HepG2 (cell line): ENCODE measurements around the gene FNDC3A. TPM values are rescaled to one million over a fixed set of nuclear protein-coding genes. Genes with fewer than 3 reads are reported as not detected.

Experiments used
- ASH2L ChIP-seq: fragments of 300-600, 200-600 bp; sonication (generic); IDR thresholded peaks from 2 replicates; pipeline ENCODE4 v1.7.0; 2017; ENCODE audit warnings: low read depth, mild to moderate bottlenecking, moderate library complexity, mixed read lengths, low read length; ENCODE audit not compliant: insufficient read length
- CSRNP2 ChIP-seq: sonication (generic); formaldehyde crosslinking; conservative IDR thresholded peaks from 2 replicates; pipeline ENCODE4 v1.8.0; 2022; ENCODE audit warnings: low read depth, missing genetic modification reagents
- ERF ChIP-seq: IDR thresholded peaks from 2 replicates; pipeline ENCODE4 v1.6.1; 2018; ENCODE audit warnings: missing biosample characterization, missing genetic modification reagents
- ETS1 ChIP-seq: sonication (generic); formaldehyde crosslinking; IDR thresholded peaks from 2 replicates; pipeline ENCODE4 v1.4.0; 2020; ENCODE audit warnings: missing genetic modification reagents
- GPN1 ChIP-seq: sonication (generic); formaldehyde crosslinking; IDR thresholded peaks from 2 replicates; pipeline ENCODE4 v1.5.1; 2020; ENCODE audit warnings: missing genetic modification reagents, borderline replicate concordance
- HNF1B ChIP-seq: sonication (generic); formaldehyde crosslinking; IDR thresholded peaks from 2 replicates; pipeline ENCODE4 v1.5.1; 2020; ENCODE audit warnings: mild to moderate bottlenecking, moderate library complexity, missing genetic modification reagents
- JUN ChIP-seq: sonication (generic); formaldehyde crosslinking; IDR thresholded peaks from 2 replicates; pipeline ENCODE4 v1.4.0; 2020; ENCODE audit warnings: mild to moderate bottlenecking, missing genetic modification reagents
- LRRFIP1 ChIP-seq: sonication (generic); formaldehyde crosslinking; conservative IDR thresholded peaks from 2 replicates; pipeline ENCODE4 v1.4.0; 2020; ENCODE audit warnings: missing genetic modification reagents
- MAZ ChIP-seq, 2 experiments: sonication (generic) in 1 of 2; formaldehyde crosslinking in 1 of 2; IDR thresholded peaks; 2 replicates each; pipeline versions ENCODE4 v1.5.0 to v1.6.1; 2012 to 2020; ENCODE audit warnings: low read depth in 2 of 2, mild to moderate bottlenecking in 2 of 2, borderline replicate concordance in 1 of 2, improper control_type of control experiment in 1 of 2, low read length in 1 of 2, missing genetic modification reagents in 1 of 2, moderate library complexity in 1 of 2
- NFIC ChIP-seq: IDR thresholded peaks from 2 replicates; pipeline ENCODE4 v1.6.1; 2012; ENCODE audit warnings: mild to moderate bottlenecking, low read length, inconsistent platforms
- SIN3A ChIP-seq: IDR thresholded peaks from 2 replicates; pipeline ENCODE4 v1.6.1; 2011; ENCODE audit warnings: low read depth, mild to moderate bottlenecking, control low read depth, low read length, borderline replicate concordance
- SMAD3 ChIP-seq: sonication (generic); formaldehyde crosslinking; IDR thresholded peaks from 2 replicates; pipeline ENCODE4 v1.4.0; 2020; ENCODE audit warnings: missing genetic modification reagents
- SNAPC2 ChIP-seq: sonication (generic); formaldehyde crosslinking; IDR thresholded peaks from 2 replicates; pipeline ENCODE4 v1.8.1; 2022; ENCODE audit warnings: mild to moderate bottlenecking, missing genetic modification reagents
- TAF15 ChIP-seq: fragments of 200-400 bp; formaldehyde crosslinking; IDR thresholded peaks from one replicate; pipeline ENCODE4 v1.6.1; 2018; ENCODE audit warnings: mild to moderate bottlenecking, low read depth, low read length; ENCODE audit not compliant: poor library complexity, severe bottlenecking
- TFE3 ChIP-seq: IDR thresholded peaks from 2 replicates; pipeline ENCODE4 v1.6.1; 2016
- ZBTB7B ChIP-seq: sonication (generic); formaldehyde crosslinking; IDR thresholded peaks from 2 replicates; pipeline ENCODE4 v1.4.0; 2020; ENCODE audit warnings: missing genetic modification reagents
- ZBTB8A ChIP-seq: sonication (generic); formaldehyde crosslinking; IDR thresholded peaks from 2 replicates; pipeline ENCODE4 v1.4.0; 2020; ENCODE audit warnings: mild to moderate bottlenecking, low read depth, missing genetic modification reagents, borderline replicate concordance
- ZC3H4 ChIP-seq: sonication (generic); formaldehyde crosslinking; IDR thresholded peaks from 2 replicates; pipeline ENCODE4 v1.4.0; 2020; ENCODE audit warnings: missing genetic modification reagents, borderline replicate concordance
- ZSCAN21 ChIP-seq: sonication (generic); formaldehyde crosslinking; IDR thresholded peaks from 2 replicates; pipeline ENCODE4 v1.8.0; 2022; ENCODE audit warnings: mild to moderate bottlenecking, missing genetic modification reagents, moderate library complexity, borderline replicate concordance
- polyA plus RNA-seq, 8 experiments: library from polyadenylated mRNA; depleted of rRNA in 3 of 8; stranded (reverse) in 7 of 8; unstranded in 1 of 8; fragments of >200 nt; fragmentation: Illumina TruSeq in 4 of 8; extraction: Trizol in 4 of 8; gene quantifications; 2 replicates each; pipeline versions ENCODE4 v1.2.1 to v1.2.3, GENCODE V29; 2011 to 2016; ENCODE audit warnings: low read depth in 4 of 8, missing spikeins in 1 of 8, mixed read lengths in 1 of 8; ENCODE audit not compliant: insufficient read depth in 1 of 8
- total RNA-seq, 5 experiments: library from RNA; depleted of rRNA; stranded (reverse); fragments of >200 nt; fragmentation: Illumina TruSeq; extraction: Trizol; gene quantifications; 2 replicates each; pipeline ENCODE4 v1.2.3, GENCODE V29; 2016; ENCODE audit warnings: low read depth in 1 of 5

FNDC3A gene
- total and polyA plus RNA-seq, 2 of the 13 experiments (the other 11 are each of a cell fraction or from before 2014, with no cell fraction given), result 36.7 to 39.3 TPM

GRCh38 chr13:48976576-48977285, 1.0 kb downstream of the FNDC3A start (continued):
- TF ChIP-seq ERF (CRISPR knock-in tag) (no peak), SMAD3 (CRISPR knock-in tag) (no peak), SIN3A (0 out of 2 replicates have a peak, but pooled peaks have one; percentile 53), ASH2L (peak; percentile 60), ZBTB8A (no peak), ZBTB7B (peak; percentile 5; the same call in 1 of the 2 replicates), HNF1B (CRISPR knock-in tag) (0 out of 2 replicates have a peak, but pooled peaks have one; percentile 3), MAZ (IDR thresholded peaks at IDR 0.05; ENCODE audit: borderline replicate concordance, low read depth, low read length) (peak; percentile 33; the same call in 1 of the 2 replicates), MAZ (CRISPR knock-in tag; IDR thresholded peaks at IDR 0.05; ENCODE audit: low read depth) (no peak; the same call in 1 of the 2 replicates), SNAPC2 (CRISPR knock-in tag) (0 out of 2 replicates have a peak, but pooled peaks have one; percentile 36), TAF15 (no peak), ZSCAN21 (CRISPR knock-in tag) (0 out of 2 replicates have a peak, but pooled peaks have one; percentile 6), ETS1 (CRISPR knock-in tag) (no peak), JUN (CRISPR knock-in tag) (no peak), TFE3 (CRISPR knock-in tag) (no peak), NFIC (no peak), ZC3H4 (CRISPR knock-in tag) (no peak), CSRNP2 (no peak), LRRFIP1 (CRISPR knock-in tag) (no peak), GPN1 (CRISPR knock-in tag) (no peak)
